Ammon's horn (tissue), 1 donor: ENCODE results near the gene ITGB1.

Source experiments
- DNase-seq: peaks from one replicate; pipeline ENCODE4 v3.0.0-alpha.2; 2016; ENCODE audit warnings: low spot score

ITGB1 gene

DNA sequence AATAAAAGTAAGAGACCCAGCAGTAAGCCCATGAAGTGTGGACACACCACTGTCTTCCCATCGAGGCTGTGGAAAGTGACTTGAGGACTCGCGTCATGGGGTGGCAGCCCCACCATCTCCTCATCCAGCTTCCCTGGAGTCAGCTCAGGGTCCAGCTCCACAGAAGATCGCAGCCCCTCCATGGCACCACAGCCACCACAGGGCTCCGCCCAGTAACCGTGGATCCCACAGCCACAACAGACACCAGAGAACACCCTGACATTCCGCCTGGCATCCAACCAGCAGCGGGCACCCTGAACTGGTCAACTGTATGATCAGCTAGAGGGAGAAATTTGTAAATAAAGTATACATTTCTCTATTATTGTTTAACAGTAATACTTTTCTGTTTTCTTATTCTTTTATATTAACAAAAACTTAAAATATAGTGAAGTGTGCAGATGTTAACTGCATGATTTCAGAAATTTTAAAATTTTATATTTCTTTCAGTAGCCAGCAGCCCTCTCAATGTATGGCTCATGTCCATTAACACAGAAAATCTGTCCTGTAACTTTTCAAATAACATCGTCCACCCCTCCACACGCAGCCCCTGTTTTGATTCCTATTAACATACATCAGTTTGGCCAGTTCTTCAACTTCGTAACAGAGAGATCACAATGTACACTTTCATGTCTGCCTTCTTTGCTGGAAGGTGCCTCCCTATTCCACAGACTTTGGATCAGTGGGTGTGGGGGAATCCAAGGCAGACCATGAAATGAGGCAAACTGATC, 69.7 kb downstream of the ITGB1 start:
- no peak for DNase-seq

GRCh38 chr10:32887481-32887880, 70.5 kb downstream of the ITGB1 start:
- no peak for DNase-seq

- no peak for DNase-seq
These were observed 76.0 kb downstream of the ITGB1 start for GRCh38 chr10:32882076-32882475.

- no peak for DNase-seq
These were observed 79.4 kb downstream of the ITGB1 start for GRCh38 chr10:32878646-32879045.

- DNase-seq: no peak
These were observed 80.1 kb downstream of the ITGB1 start for GRCh38 chr10:32877915-32878314.

DNA sequence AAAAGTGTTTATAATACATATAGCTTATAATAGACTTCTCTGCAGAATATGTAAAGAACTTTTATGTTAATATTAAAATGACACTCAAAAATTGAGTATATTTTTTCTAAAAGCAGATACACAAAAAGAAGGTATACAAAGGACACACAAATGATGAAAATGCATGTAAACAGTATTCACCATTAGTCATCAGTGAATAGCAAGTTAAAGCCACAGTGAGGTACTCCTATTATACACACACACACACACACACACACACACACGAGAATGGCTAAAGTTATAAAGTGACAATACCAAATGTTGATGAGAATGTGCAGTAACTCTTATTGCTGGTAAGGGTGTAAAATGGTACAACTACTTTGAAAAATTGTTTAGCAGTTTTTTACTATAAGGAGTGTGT, 92.9 kb downstream of the ITGB1 start:
- DNase-seq: no peak

DNA sequence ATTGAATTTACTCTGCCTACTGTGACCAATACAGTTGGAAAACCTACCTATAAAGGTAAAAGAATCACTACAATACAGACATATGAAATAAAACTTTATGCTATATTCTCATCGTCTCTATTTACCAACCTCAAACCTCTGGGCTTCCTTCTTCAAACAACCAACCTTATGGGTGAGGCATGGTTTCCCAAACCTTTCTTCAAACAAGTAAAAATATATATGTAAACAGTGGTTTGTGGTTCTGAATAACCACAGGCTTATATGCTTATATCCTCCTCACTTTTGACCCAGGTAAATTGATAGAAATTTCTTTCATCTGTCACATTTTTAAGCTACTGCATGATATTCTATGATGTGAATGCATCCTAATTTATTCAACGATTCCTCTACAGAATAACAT, 103.6 kb downstream of the ITGB1 start:
- DNase-seq: no peak

DNA sequence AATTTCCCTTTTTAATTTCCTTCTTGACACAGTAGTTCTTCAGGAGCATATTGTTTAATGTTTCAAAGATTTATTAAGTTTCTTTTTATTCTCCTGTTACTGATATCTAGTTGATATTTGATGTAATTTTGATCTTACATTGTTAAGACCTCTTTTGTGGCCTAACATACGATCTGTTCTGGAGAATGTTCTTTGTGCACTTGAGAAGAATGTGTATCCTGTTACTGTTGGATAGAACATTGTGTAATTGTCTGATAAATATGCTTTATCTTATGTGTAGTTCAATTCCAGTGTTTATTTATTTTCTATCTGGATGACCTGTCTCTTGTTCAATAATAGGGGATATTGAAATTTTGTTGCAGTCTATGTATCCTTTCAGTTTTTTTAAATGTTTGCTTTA, 106.7 kb downstream of the ITGB1 start:
- no peak for DNase-seq
